Measurements from ENCODE around the gene FNDC3B.

FNDC3B gene

GRCh38 chr3:172150268-172150667 lies 110.9 kb downstream of the FNDC3B start:
- H3F3A ChIP-seq (ENCODE audit: insufficient read depth, low read length): peaks cover 15% of the 10 kb centered on the region
- H3K4me3 ChIP-seq (ENCODE audit: low read length): no peak overlapping the region
- peaks cover 50% of the 10 kb centered on the region for H3K4me1 ChIP-seq (ENCODE audit: low read length)
- no peaks in the 10 kb centered on the region for H3K9me3 ChIP-seq (replicated peaks; ENCODE audit: insufficient read depth, low read length)
- H2AFZ ChIP-seq (ENCODE audit: low read length): no peak overlapping the region
- H3K79me2 ChIP-seq (ENCODE audit: low read length): peaks cover 100% of the 10 kb centered on the region
- DNase-seq: no peak
- H3K27ac ChIP-seq (ENCODE audit: low read length): no peak overlapping the region
- H3K9ac ChIP-seq (ENCODE audit: low read length): no peak overlapping the region
- H4K20me1 ChIP-seq (ENCODE audit: insufficient read depth, low read length): no peaks in the 10 kb centered on the region
- TF ChIP-seq EZH2phosphoT487 (IDR thresholded peaks at IDR 0.05; ENCODE audit: low read length): no peak
- TF ChIP-seq, protein P1, sequence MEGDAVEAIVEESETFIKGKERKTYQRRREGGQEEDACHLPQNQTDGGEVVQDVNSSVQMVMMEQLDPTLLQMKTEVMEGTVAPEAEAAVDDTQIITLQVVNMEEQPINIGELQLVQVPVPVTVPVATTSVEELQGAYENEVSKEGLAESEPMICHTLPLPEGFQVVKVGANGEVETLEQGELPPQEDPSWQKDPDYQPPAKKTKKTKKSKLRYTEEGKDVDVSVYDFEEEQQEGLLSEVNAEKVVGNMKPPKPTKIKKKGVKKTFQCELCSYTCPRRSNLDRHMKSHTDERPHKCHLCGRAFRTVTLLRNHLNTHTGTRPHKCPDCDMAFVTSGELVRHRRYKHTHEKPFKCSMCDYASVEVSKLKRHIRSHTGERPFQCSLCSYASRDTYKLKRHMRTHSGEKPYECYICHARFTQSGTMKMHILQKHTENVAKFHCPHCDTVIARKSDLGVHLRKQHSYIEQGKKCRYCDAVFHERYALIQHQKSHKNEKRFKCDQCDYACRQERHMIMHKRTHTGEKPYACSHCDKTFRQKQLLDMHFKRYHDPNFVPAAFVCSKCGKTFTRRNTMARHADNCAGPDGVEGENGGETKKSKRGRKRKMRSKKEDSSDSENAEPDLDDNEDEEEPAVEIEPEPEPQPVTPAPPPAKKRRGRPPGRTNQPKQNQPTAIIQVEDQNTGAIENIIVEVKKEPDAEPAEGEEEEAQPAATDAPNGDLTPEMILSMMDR (IDR thresholded peaks at IDR 0.05; ENCODE audit: low read length): no peak
- TF ChIP-seq EZH2 (optimal IDR thresholded peaks at IDR 0.05; ENCODE audit: low read depth, low read length): no peak
- H3K27me3 ChIP-seq (replicated peaks; ENCODE audit: insufficient read depth, low read length): no peaks in the 10 kb centered on the region
- H3K4me2 ChIP-seq (ENCODE audit: low read depth, low read length): no peak overlapping the region
- H3K9me2 ChIP-seq (replicated peaks; ENCODE audit: insufficient read depth, low read length): no peaks in the 10 kb centered on the region
- H3K36me3 ChIP-seq (replicated peaks; ENCODE audit: insufficient read depth, low read length): peaks cover 2% of the 10 kb centered on the region; the same call in 1 of the 2 replicates

- Histone ChIP-seq H3K4me3 (ENCODE audit: low read length) (no peak overlapping the region), H3K9me3 (replicated peaks; ENCODE audit: insufficient read depth, low read length) (no peaks in the 10 kb centered on the region), H3K4me2 (ENCODE audit: low read depth, low read length) (no peak overlapping the region), H3K79me2 (ENCODE audit: low read length) (peaks cover 100% of the 10 kb centered on the region), H3F3A (ENCODE audit: insufficient read depth, low read length) (peaks cover 12% of the 10 kb centered on the region), H3K27ac (ENCODE audit: low read length) (no peak overlapping the region), H3K4me1 (ENCODE audit: low read length) (peaks cover 46% of the 10 kb centered on the region), H3K9ac (ENCODE audit: low read length) (no peak overlapping the region), H3K27me3 (replicated peaks; ENCODE audit: insufficient read depth, low read length) (no peaks in the 10 kb centered on the region), H4K20me1 (ENCODE audit: insufficient read depth, low read length) (no peaks in the 10 kb centered on the region), H2AFZ (ENCODE audit: low read length) (no peak overlapping the region), H3K9me2 (replicated peaks; ENCODE audit: insufficient read depth, low read length) (no peaks in the 10 kb centered on the region), H3K36me3 (replicated peaks; ENCODE audit: insufficient read depth, low read length) (peaks cover 2% of the 10 kb centered on the region; the same call in 1 of the 2 replicates)
- TF ChIP-seq, protein P1 (IDR thresholded peaks at IDR 0.05; ENCODE audit: low read length): no peak
- TF ChIP-seq EZH2phosphoT487 (IDR thresholded peaks at IDR 0.05; ENCODE audit: low read length): no peak
- TF ChIP-seq EZH2 (optimal IDR thresholded peaks at IDR 0.05; ENCODE audit: low read depth, low read length): no peak
- DNase-seq: no peak
Observed at GRCh38 chr3:172150913-172151650, 111.7 kb downstream of the FNDC3B start.

- H3K79me2 ChIP-seq (ENCODE audit: low read length): peaks cover 100% of the 10 kb centered on the region
- no peak overlapping the region for H3K4me2 ChIP-seq (ENCODE audit: low read depth, low read length)
- H3K27me3 ChIP-seq (replicated peaks; ENCODE audit: insufficient read depth, low read length): no peaks in the 10 kb centered on the region
- TF ChIP-seq EZH2 (optimal IDR thresholded peaks at IDR 0.05; ENCODE audit: low read depth, low read length) (no peak), EZH2phosphoT487 (IDR thresholded peaks at IDR 0.05; ENCODE audit: low read length) (no peak)
- TF ChIP-seq, protein P1 (IDR thresholded peaks at IDR 0.05; ENCODE audit: low read length): no peak
- H3K36me3 ChIP-seq (replicated peaks; ENCODE audit: insufficient read depth, low read length): peaks cover 2% of the 10 kb centered on the region; the same call in 1 of the 2 replicates
- no peak overlapping the region for H3K4me3 ChIP-seq (ENCODE audit: low read length)
- no peak overlapping the region for H2AFZ ChIP-seq (ENCODE audit: low read length)
- H3F3A ChIP-seq (ENCODE audit: insufficient read depth, low read length): peaks cover 12% of the 10 kb centered on the region
- H4K20me1 ChIP-seq (ENCODE audit: insufficient read depth, low read length): no peaks in the 10 kb centered on the region
- H3K9me3 ChIP-seq (replicated peaks; ENCODE audit: insufficient read depth, low read length): no peaks in the 10 kb centered on the region
- H3K27ac ChIP-seq (ENCODE audit: low read length): no peak overlapping the region
- no peak for DNase-seq
- H3K4me1 ChIP-seq (ENCODE audit: low read length): peaks cover 46% of the 10 kb centered on the region
- no peak overlapping the region for H3K9ac ChIP-seq (ENCODE audit: low read length)
- no peaks in the 10 kb centered on the region for H3K9me2 ChIP-seq (replicated peaks; ENCODE audit: insufficient read depth, low read length)
Observed at GRCh38 chr3:172151651-172152649, 112.6 kb downstream of the FNDC3B start.
